ENCODE results near the gene SLC34A2.

The SLC34A2 gene

GRCh38 chr4:25713812-25714211 is 58.2 kb downstream of the SLC34A2 start:
- Histone ChIP-seq H3K9ac (ENCODE audit: low read length) (no peak overlapping the region), H3K27ac (ENCODE audit: low read depth, low read length, poor library complexity, severe bottlenecking) (no peak overlapping the region), H3F3A (ENCODE audit: insufficient read depth, low read length) (no peaks in the 10 kb centered on the region), H3K4me3 (ENCODE audit: low read depth, low read length, poor library complexity, severe bottlenecking) (no peak overlapping the region), H4K20me1 (ENCODE audit: insufficient read depth, low read length) (no peaks in the 10 kb centered on the region), H3K4me1 (ENCODE audit: insufficient read depth, low read length, severe bottlenecking) (no peaks in the 10 kb centered on the region), H3K36me3 (ENCODE audit: insufficient read depth, low read length) (no peaks in the 10 kb centered on the region), H2AFZ (ENCODE audit: low read length) (no peak overlapping the region), H3K4me2 (ENCODE audit: low read length) (no peak overlapping the region), H3K9me2 (ENCODE audit: low read depth, low read length) (no peaks in the 10 kb centered on the region), H3K27me3 (ENCODE audit: insufficient read depth, low read length) (no peaks in the 10 kb centered on the region), H3K9me3 (ENCODE audit: low read length) (no peaks in the 10 kb centered on the region), H3K79me2 (ENCODE audit: insufficient read depth, low read length) (no peaks in the 10 kb centered on the region)
- no peak for TF ChIP-seq EZH2 (IDR thresholded peaks at IDR 0.05; ENCODE audit: borderline replicate concordance, low read length)
- no peak for TF ChIP-seq CTCF (IDR thresholded peaks at IDR 0.05; ENCODE audit: low read length)

- TF ChIP-seq EZH2 (IDR thresholded peaks at IDR 0.05; ENCODE audit: borderline replicate concordance, low read length), result no peak
- no peak for TF ChIP-seq CTCF (IDR thresholded peaks at IDR 0.05; ENCODE audit: low read length)
Measured at GRCh38 chr4:25722964-25723363, 67.3 kb downstream of the SLC34A2 start.

DNA sequence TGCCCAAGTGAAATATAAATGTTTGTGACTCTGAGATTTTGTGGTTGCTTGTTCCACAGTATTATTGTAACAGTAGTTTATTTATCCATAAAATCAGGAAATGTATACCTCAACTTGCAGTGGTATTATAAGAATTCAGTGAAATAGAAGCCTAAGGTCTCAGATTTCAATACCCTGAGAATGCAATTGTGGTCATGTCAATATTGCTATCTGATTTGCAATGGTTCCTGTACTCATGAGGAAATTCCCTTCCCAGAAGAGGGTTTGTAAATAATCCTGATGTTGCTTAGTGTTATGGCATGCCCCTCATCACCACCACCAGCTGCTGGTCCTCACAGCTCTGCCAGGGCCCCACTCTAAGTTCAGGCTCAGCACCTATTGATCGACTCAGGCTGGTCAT is 67.8 kb downstream of the SLC34A2 start:
- Histone ChIP-seq H3K27ac (ENCODE audit: low read depth, low read length, poor library complexity, severe bottlenecking) (no peak overlapping the region), H3K79me2 (ENCODE audit: insufficient read depth, low read length) (no peaks in the 10 kb centered on the region), H3K4me1 (ENCODE audit: insufficient read depth, low read length, severe bottlenecking) (no peaks in the 10 kb centered on the region), H3F3A (ENCODE audit: insufficient read depth, low read length) (no peaks in the 10 kb centered on the region), H3K9ac (ENCODE audit: low read length) (no peak overlapping the region), H3K36me3 (ENCODE audit: insufficient read depth, low read length) (no peaks in the 10 kb centered on the region), H3K9me2 (ENCODE audit: low read depth, low read length) (no peaks in the 10 kb centered on the region), H2AFZ (ENCODE audit: low read length) (no peak overlapping the region), H3K27me3 (ENCODE audit: insufficient read depth, low read length) (no peaks in the 10 kb centered on the region), H4K20me1 (ENCODE audit: insufficient read depth, low read length) (no peaks in the 10 kb centered on the region), H3K4me3 (ENCODE audit: low read depth, low read length, poor library complexity, severe bottlenecking) (no peak overlapping the region), H3K9me3 (ENCODE audit: low read length) (no peaks in the 10 kb centered on the region), H3K4me2 (ENCODE audit: low read length) (no peak overlapping the region)
- TF ChIP-seq CTCF (IDR thresholded peaks at IDR 0.05; ENCODE audit: low read length) (no peak), EZH2 (IDR thresholded peaks at IDR 0.05; ENCODE audit: borderline replicate concordance, low read length) (no peak)

More at GRCh38 chr4:25722964-25723363, 67.3 kb downstream of the SLC34A2 start:
- Histone ChIP-seq H3K9me3 (ENCODE audit: low read length) (no peaks in the 10 kb centered on the region), H3K27ac (ENCODE audit: low read depth, low read length, poor library complexity, severe bottlenecking) (no peak overlapping the region), H2AFZ (ENCODE audit: low read length) (no peak overlapping the region), H3K4me3 (ENCODE audit: low read depth, low read length, poor library complexity, severe bottlenecking) (no peak overlapping the region), H3K4me1 (ENCODE audit: insufficient read depth, low read length, severe bottlenecking) (no peaks in the 10 kb centered on the region), H3K4me2 (ENCODE audit: low read length) (no peak overlapping the region), H3K9ac (ENCODE audit: low read length) (no peak overlapping the region), H3K9me2 (ENCODE audit: low read depth, low read length) (no peaks in the 10 kb centered on the region), H3F3A (ENCODE audit: insufficient read depth, low read length) (no peaks in the 10 kb centered on the region), H4K20me1 (ENCODE audit: insufficient read depth, low read length) (no peaks in the 10 kb centered on the region), H3K79me2 (ENCODE audit: insufficient read depth, low read length) (no peaks in the 10 kb centered on the region), H3K27me3 (ENCODE audit: insufficient read depth, low read length) (no peaks in the 10 kb centered on the region), H3K36me3 (ENCODE audit: insufficient read depth, low read length) (no peaks in the 10 kb centered on the region)

All from OCI-LY1 (cell line).